PFSK-1 (cell line): ENCODE measurements around the gene PCDHGB7.

Experiments used
- FOXP2 ChIP-seq: optimal IDR thresholded peaks from 2 replicates; pipeline ENCODE3; 2011; ENCODE audit warnings: borderline replicate concordance, control low read depth, inconsistent platforms; ENCODE audit not compliant: insufficient read depth; ENCODE audit errors: extremely low read length, extremely low read depth
- POLR2AphosphoS5 ChIP-seq: IDR thresholded peaks from 2 replicates; pipeline ENCODE4 v1.6.1; 2012; ENCODE audit warnings: low read depth, mild to moderate bottlenecking, control low read depth, low read length, moderate library complexity
- SIN3A ChIP-seq: IDR thresholded peaks from 2 replicates; pipeline ENCODE4 v1.6.1; 2012; ENCODE audit warnings: mild to moderate bottlenecking, low read length, moderate library complexity, borderline replicate concordance; ENCODE audit not compliant: insufficient read depth
- TAF1 ChIP-seq: IDR thresholded peaks from 2 replicates; pipeline ENCODE4 v1.6.1; 2012; ENCODE audit warnings: low read length, control low read depth, borderline replicate concordance; ENCODE audit not compliant: insufficient read depth
- TF ChIP-seq, protein P1 (sequence below), 2 experiments: IDR thresholded peaks; 2 replicates each; pipeline versions ENCODE4 v1.6.1 to v1.8.0; 2011 to 2012; ENCODE audit warnings: low read depth in 2 of 2, low read length in 2 of 2, control low read depth in 1 of 2, inconsistent platforms in 1 of 2, mild to moderate bottlenecking in 1 of 2, moderate library complexity in 1 of 2; ENCODE audit not compliant: insufficient read depth in 1 of 2

The PCDHGB7 gene

DNA sequence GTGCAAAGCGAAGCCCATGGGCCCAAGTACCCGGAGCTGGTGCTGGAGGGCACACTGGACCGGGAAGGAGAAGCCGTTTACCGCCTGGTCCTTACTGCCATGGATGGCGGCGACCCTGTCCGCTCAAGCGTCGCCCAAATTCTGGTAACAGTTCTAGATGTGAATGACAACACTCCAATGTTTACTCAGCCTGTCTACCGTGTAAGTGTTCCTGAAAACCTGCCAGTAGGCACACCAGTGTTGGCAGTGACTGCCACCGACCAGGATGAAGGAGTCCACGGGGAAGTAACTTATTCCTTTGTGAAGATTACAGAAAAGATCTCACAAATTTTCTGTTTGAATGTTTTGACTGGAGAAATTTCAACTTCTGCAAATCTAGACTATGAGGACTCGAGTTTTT, 42.9 kb upstream of the PCDHGB7 start:
- TF ChIP-seq, protein P1, sequence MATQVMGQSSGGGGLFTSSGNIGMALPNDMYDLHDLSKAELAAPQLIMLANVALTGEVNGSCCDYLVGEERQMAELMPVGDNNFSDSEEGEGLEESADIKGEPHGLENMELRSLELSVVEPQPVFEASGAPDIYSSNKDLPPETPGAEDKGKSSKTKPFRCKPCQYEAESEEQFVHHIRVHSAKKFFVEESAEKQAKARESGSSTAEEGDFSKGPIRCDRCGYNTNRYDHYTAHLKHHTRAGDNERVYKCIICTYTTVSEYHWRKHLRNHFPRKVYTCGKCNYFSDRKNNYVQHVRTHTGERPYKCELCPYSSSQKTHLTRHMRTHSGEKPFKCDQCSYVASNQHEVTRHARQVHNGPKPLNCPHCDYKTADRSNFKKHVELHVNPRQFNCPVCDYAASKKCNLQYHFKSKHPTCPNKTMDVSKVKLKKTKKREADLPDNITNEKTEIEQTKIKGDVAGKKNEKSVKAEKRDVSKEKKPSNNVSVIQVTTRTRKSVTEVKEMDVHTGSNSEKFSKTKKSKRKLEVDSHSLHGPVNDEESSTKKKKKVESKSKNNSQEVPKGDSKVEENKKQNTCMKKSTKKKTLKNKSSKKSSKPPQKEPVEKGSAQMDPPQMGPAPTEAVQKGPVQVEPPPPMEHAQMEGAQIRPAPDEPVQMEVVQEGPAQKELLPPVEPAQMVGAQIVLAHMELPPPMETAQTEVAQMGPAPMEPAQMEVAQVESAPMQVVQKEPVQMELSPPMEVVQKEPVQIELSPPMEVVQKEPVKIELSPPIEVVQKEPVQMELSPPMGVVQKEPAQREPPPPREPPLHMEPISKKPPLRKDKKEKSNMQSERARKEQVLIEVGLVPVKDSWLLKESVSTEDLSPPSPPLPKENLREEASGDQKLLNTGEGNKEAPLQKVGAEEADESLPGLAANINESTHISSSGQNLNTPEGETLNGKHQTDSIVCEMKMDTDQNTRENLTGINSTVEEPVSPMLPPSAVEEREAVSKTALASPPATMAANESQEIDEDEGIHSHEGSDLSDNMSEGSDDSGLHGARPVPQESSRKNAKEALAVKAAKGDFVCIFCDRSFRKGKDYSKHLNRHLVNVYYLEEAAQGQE (IDR thresholded peaks at IDR 0.05; ENCODE audit: insufficient read depth in 1 of 2, low read depth in 2 of 2, low read length in 2 of 2), result no peak
- TF ChIP-seq TAF1 (no peak), POLR2AphosphoS5 (no peak), FOXP2 (no peak), SIN3A (no peak)

DNA sequence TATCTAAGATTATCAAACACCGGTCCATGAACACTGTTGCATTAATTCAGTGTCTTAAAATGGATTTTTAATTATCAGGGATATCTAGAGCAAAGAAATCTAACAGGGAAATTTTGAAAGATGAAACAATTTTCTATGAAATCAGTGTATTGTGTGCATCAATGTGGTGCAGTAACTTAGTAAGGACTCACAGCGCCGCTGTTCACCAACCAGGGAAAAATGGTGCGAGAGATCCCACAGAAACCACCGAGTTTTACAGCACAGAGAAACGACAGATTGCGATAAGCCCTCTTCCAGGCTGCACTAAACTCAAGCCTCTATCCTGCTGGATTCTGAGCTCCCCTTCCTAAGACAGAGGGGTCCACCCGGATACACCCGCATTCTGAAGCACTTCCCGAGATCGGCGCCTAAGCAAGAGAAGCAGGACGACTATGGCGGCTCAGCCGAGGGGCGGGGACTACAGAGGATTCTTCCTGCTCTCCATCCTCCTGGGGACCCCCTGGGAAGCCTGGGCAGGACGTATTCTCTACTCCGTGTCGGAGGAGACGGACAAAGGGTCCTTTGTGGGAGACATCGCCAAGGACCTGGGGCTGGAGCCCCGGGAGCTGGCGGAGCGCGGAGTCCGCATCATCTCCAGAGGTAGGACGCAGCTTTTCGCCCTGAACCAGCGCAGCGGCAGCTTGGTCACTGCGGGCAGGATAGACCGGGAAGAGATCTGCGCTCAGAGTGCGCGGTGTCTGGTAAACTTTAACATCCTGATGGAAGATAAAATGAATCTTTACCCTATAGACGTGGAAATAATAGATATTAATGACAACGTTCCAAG, 34.8 kb upstream of the PCDHGB7 start, which contains the start of gene PCDHGA7:
Gene PCDHGA7, plus strand, starts transcription at position 274 of the 826 bp plus-strand sequence. Its CDS starts 158 bp downstream, at position 432.
- no peak for TF ChIP-seq SIN3A
- no peak for TF ChIP-seq TAF1
- no peak for TF ChIP-seq FOXP2
- TF ChIP-seq, protein P1 (IDR thresholded peaks at IDR 0.05; ENCODE audit: insufficient read depth in 1 of 2, low read depth in 2 of 2, low read length in 2 of 2), result no peak
- TF ChIP-seq POLR2AphosphoS5, result no peak

DNA sequence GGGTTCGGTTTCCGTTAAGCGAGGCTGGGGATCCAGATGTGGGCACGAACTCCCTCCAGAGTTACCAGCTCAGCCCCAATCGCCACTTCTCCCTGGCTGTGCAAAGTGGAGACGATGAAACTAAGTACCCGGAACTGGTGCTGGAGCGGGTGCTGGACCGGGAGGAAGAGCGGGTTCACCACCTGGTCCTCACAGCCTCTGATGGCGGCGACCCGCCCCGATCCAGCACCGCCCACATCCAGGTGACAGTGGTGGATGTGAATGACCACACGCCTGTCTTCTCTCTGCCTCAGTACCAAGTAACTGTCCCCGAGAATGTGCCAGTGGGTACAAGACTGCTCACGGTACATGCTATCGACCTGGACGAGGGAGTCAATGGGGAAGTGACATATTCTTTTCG, 34.1 kb upstream of the PCDHGB7 start:
- TF ChIP-seq POLR2AphosphoS5 (no peak), SIN3A (no peak), FOXP2 (no peak), TAF1 (no peak)
- TF ChIP-seq, protein P1 (IDR thresholded peaks at IDR 0.05; ENCODE audit: insufficient read depth in 1 of 2, low read depth in 2 of 2, low read length in 2 of 2), result no peak

DNA sequence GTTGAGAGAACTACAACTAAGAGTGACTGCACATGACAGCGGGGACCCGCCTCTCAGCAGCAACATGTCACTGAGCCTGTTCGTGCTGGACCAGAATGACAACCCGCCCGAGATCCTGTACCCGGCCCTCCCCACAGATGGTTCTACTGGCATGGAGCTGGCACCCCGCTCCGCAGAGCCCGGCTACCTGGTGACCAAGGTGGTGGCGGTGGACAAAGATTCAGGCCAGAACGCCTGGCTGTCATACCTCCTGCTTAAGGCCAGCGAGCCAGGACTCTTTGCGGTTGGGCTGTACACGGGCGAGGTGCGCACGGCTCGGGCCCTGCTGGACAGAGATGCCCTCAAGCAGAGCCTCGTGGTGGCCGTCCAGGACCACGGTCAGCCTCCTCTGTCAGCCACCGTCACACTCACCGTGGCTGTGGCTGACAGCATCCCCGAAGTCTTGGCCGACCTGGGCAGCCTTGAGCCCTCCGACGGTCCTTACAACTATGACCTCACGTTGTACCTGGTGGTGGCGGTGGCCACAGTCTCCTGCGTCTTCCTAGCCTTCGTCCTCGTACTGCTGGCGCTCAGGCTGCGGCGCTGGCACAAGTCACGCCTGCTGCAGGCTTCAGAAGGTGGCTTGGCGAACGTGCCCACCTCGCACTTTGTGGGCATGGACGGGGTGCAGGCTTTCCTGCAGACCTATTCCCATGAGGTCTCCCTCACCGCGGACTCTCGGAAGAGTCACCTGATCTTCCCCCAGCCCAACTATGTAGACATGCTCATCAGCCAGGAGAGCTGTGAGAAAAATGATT, 32.8 kb upstream of the PCDHGB7 start:
- TF ChIP-seq POLR2AphosphoS5, result no peak
- TF ChIP-seq SIN3A, result no peak
- no peak for TF ChIP-seq TAF1
- TF ChIP-seq, protein P1 (IDR thresholded peaks at IDR 0.05; ENCODE audit: insufficient read depth in 1 of 2, low read depth in 2 of 2, low read length in 2 of 2), result no peak
- no peak for TF ChIP-seq FOXP2
